AG04449 (cell line): ENCODE measurements around the gene ESR1.

Experiments
- CTCF ChIA-PET: fragments of 350-600 bp; formaldehyde crosslinking; extraction: SDS; loops from one replicate; lab custom pipeline; 2021; ENCODE audit warnings: antibody characterized with exemption; lab: Yijun Ruan, JAX
- POLR2A ChIA-PET: fragments of 400-600, 350-600 bp; formaldehyde crosslinking; extraction: SDS; loops from one replicate; lab custom pipeline; 2020; ENCODE audit warnings: antibody characterized with exemption, inconsistent platforms; lab: Yijun Ruan, JAX
- DNase-seq: peaks from one replicate; pipeline ENCODE4 v3.0.0-alpha.2; 2010; ENCODE audit warnings: low read depth, low spot score
- H3K4me3 ChIP-seq: 2 replicates; pipeline ENCODE4 v1.5.1; 2011; ENCODE audit warnings: low read depth, mild to moderate bottlenecking, control low read depth, low read length
- CTCF ChIP-seq: IDR thresholded peaks from one replicate; pipeline ENCODE4 v1.5.1; 2011; ENCODE audit warnings: mild to moderate bottlenecking, moderate library complexity, low read length, control low read depth, inconsistent platforms; ENCODE audit not compliant: insufficient read depth; ENCODE audit errors: missing control alignments

The ESR1 gene

GRCh38 chr6:151904631-151905030 is 97.1 kb downstream of the ESR1 start:
- ChIA-PET CTCF (no interaction called here), POLR2A (no interaction called here)
- no peak for TF ChIP-seq CTCF
- DNase-seq = no peak
- H3K4me3 ChIP-seq = no peak overlapping the region

DNA sequence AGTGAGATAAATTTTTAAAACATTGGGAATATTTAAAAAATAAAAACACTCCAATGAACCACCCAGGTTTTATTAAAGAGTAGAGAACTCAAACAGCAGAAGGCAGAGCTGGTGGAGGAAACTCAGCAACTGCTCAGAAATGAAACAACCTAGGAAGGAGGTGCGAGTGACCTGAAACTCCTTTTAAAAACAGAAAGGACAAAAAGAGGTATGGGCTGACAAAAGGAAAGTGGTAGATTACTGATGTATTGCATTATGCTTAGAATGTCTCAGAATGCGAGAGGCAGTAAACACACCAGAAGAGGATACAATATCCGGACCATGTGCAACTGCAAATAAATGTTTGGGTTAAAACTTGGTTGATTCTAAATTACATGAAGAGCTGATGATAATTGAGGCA is 97.6 kb downstream of the ESR1 start:
- no peak for TF ChIP-seq CTCF
- POLR2A ChIA-PET = no interaction called here
- H3K4me3 ChIP-seq = no peak overlapping the region
- DNase-seq = no peak
- CTCF ChIA-PET = no interaction called here

DNA sequence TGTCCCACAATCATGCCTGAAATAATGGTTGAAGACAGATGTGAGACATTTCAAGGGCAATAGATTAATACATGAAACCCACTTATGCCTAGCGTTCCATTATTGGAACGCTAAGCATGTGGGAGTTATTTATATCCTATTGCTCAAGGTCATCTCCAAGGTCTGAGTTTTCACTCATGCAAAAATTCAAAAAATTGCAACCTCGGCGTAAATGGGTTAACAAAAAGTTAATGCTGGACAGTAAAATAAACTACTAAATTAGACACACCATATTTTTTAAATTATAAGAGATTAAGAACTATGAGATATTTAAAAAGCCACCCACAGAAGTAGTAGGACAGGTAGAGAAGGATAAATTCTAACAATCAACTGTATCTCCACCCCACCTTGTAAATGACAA is 98.4 kb downstream of the ESR1 start:
- TF ChIP-seq CTCF = no peak
- POLR2A ChIA-PET = no interaction called here
- no peak for DNase-seq
- CTCF ChIA-PET = no interaction called here
- no peak overlapping the region for H3K4me3 ChIP-seq

GRCh38 chr6:151911401-151911800 is 103.9 kb downstream of the ESR1 start:
- no peak for TF ChIP-seq CTCF
- CTCF ChIA-PET = no interaction called here

DNA sequence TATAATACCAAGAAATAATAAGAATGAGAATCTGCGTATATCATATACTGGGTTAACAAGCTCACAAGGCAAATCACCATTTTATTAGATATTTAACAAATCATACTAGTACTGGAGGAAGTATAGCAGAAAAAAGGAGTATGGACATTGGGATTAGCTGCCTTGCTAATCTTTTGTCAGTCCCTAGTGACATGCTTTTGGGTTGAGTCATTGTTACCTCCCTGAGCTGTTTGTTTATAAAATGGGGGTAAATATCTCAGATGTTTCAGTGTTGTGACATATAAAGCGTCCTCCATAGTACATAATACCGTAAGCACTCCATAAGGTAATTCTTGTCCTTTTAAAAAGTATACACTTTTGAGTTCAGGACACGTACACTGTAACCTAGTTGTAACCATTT is 107.0 kb downstream of the ESR1 start:
- no peak for DNase-seq
- no peak for TF ChIP-seq CTCF
- CTCF ChIA-PET = no interaction called here
- POLR2A ChIA-PET = no interaction called here
- no peak overlapping the region for H3K4me3 ChIP-seq

More at GRCh38 chr6:151911401-151911800, 103.9 kb downstream of the ESR1 start:
- POLR2A ChIA-PET = no interaction called here
- DNase-seq = no peak
- no peak overlapping the region for H3K4me3 ChIP-seq

GRCh38 chr6:151916075-151916474 is 108.6 kb downstream of the ESR1 start:
- DNase-seq = no peak
- no peak overlapping the region for H3K4me3 ChIP-seq
- POLR2A ChIA-PET = no interaction called here
- CTCF ChIA-PET = no interaction called here
- no peak for TF ChIP-seq CTCF

DNA sequence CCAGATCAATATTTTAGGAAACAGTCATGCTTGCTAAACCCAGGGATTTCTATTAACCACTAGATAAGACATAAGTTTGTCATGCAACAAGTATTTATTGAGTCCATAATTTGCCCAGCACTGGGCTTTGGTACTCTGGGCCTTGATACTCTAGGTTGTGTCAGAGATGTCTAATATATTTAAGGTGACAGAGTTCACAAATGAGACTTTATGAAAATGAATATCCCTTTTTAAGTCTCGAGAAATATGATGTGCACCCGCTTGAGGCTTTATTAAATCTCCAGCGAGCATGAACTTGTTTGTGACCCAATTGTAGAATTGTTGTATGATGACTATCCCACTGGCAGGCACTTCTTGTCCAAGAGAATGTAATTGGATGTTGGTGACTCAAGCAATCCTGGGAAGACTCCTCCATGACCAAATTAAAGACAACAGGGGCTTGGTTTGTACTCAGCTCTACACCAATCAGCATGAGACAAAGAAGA is 109.2 kb downstream of the ESR1 start:
- no peak for TF ChIP-seq CTCF
- DNase-seq = no peak
- no peak overlapping the region for H3K4me3 ChIP-seq
- CTCF ChIA-PET = no interaction called here
- POLR2A ChIA-PET = no interaction called here
